Measurements from ENCODE around the gene CXCL11. TPM values are rescaled to one million over a fixed set of nuclear protein-coding genes. Genes with fewer than 3 reads are reported as not detected.

CXCL11 gene
- total RNA-seq, 1 donor from 2014 or later, result not detected

DNA sequence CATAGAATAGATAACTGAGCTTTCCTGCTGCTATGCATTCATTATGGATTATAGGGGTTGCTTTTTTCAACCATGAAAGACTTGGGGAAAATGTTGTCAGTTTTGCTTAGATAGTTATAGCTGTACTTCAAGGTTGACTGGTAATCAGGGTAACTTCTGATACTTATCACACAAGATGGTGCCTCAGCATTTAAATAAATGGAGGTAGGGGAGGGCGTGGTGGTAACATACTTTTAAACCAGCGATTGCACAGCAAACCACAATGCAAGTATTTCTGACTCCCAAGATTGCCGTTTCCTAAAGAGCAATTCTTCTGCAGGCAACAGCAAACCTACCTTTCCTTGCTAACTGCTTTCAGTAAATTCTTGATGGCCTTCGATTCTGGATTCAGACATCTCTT is 13.8 kb downstream of the CXCL11 start:
- DNase-seq (ENCODE audit: low spot score in 2 of 2, unreplicated experiment in 2 of 2), result no peak

DNA sequence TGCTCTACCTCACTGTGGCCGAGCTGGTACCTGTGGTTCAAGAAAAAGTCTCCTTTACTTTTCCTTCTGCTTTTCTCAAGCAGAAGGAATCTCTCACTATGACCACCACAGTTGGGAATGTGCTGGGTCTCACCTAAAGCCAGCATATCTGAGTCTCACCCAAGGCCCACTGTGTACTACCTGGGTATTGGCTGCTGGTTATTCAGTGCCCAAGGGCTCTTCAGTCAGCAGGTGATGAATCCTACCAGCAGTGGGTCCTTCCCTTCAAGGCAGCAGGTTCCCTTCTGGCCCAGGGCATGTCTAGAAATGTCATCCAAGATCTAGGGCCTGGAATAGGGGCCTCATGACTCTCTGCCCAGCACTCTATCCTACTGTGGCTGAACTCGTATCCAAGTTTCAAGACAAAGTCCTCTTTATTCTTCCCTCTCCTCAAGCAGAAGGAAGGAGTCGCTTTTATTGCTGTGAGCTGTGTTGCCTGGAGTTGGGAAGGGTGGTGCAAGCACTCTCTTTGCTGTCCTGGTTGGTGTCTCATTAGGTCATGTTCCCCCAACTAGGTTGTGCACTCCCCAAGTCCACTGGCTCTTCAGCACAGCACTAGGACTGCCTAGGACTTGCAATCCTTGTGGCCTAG is 18.7 kb downstream of the CXCL11 start:
- no peak overlapping the region for H3K4me3 Mint-ChIP-seq
- DNase-seq (ENCODE audit: low spot score in 2 of 2, unreplicated experiment in 2 of 2), result no peak
- TF ChIP-seq, protein P1, sequence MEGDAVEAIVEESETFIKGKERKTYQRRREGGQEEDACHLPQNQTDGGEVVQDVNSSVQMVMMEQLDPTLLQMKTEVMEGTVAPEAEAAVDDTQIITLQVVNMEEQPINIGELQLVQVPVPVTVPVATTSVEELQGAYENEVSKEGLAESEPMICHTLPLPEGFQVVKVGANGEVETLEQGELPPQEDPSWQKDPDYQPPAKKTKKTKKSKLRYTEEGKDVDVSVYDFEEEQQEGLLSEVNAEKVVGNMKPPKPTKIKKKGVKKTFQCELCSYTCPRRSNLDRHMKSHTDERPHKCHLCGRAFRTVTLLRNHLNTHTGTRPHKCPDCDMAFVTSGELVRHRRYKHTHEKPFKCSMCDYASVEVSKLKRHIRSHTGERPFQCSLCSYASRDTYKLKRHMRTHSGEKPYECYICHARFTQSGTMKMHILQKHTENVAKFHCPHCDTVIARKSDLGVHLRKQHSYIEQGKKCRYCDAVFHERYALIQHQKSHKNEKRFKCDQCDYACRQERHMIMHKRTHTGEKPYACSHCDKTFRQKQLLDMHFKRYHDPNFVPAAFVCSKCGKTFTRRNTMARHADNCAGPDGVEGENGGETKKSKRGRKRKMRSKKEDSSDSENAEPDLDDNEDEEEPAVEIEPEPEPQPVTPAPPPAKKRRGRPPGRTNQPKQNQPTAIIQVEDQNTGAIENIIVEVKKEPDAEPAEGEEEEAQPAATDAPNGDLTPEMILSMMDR (IDR thresholded peaks at IDR 0.05; ENCODE audit: unreplicated experiment), result no peak
- no peak overlapping the region for H3K27ac Mint-ChIP-seq
- H3K4me1 Mint-ChIP-seq, result peaks cover 12% of the 10 kb centered on the region
- no peaks in the 10 kb centered on the region for H3K36me3 Mint-ChIP-seq
- H3K9me3 Mint-ChIP-seq, result no peaks in the 10 kb centered on the region
- H3K27me3 Mint-ChIP-seq (ENCODE audit: low read depth), result peaks cover 3% of the 10 kb centered on the region

More for the DNA sequence above, 13.8 kb downstream of the CXCL11 start:
- Mint-ChIP-seq H3K4me3 (no peak overlapping the region), H3K27ac (no peak overlapping the region), H3K4me1 (peaks cover 9% of the 10 kb centered on the region), H3K9me3 (no peaks in the 10 kb centered on the region), H3K27me3 (ENCODE audit: low read depth) (peaks cover 6% of the 10 kb centered on the region), H3K36me3 (no peaks in the 10 kb centered on the region)
- TF ChIP-seq, protein P1 (IDR thresholded peaks at IDR 0.05; ENCODE audit: unreplicated experiment), result no peak

DNA sequence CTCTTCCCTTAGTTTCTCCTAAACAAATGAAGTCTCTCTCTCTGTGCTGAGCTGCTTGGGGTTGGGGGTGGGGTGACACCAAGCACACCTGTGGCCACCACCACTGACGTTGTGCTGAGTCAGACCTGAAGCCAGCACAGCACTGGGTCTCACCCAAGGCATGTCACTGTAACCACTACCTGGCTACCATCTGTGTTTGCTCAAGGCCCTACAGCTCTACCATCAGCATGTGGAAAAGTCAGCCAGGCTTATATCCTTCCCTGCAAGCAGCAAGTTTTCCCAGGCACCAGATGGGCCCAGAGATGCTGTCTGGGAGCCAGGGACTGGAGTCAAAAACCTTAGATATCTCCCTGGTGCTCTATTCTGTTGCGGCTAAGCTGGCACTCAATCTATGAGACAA is 19.5 kb downstream of the CXCL11 start:
- no peak overlapping the region for H3K4me3 Mint-ChIP-seq
- TF ChIP-seq, protein P1 (IDR thresholded peaks at IDR 0.05; ENCODE audit: unreplicated experiment), result no peak
- H3K27me3 Mint-ChIP-seq (ENCODE audit: low read depth), result no peaks in the 10 kb centered on the region
- no peak for DNase-seq (ENCODE audit: low spot score in 2 of 2, unreplicated experiment in 2 of 2)
- H3K27ac Mint-ChIP-seq, result no peak overlapping the region
- H3K9me3 Mint-ChIP-seq, result no peaks in the 10 kb centered on the region
- H3K4me1 Mint-ChIP-seq, result peaks cover 18% of the 10 kb centered on the region
- H3K36me3 Mint-ChIP-seq, result no peaks in the 10 kb centered on the region

DNA sequence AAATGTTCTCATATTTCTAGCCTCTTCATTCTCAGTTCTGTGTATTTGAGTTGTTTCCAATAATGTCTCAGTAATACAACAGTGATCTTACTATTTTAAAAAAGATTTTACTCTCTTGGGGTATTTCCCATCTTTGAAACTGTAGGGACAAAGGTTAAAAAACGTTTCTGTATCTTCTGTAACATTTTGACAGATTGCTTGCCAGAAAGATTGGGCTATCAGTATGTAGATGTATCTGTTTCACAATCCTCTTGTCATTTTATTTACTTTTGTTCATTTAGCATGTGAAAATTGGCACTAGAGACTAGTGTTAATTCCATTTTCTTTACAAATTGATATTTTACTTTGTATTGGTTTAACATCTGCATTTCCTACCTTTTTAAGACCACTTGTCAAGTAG is 22.3 kb downstream of the CXCL11 start:
- H3K27me3 Mint-ChIP-seq (ENCODE audit: low read depth), result peaks cover 5% of the 10 kb centered on the region
- TF ChIP-seq, protein P1 (IDR thresholded peaks at IDR 0.05; ENCODE audit: unreplicated experiment), result no peak
- H3K36me3 Mint-ChIP-seq, result no peaks in the 10 kb centered on the region
- no peak for DNase-seq (ENCODE audit: low spot score in 2 of 2, unreplicated experiment in 2 of 2)
- no peak overlapping the region for H3K27ac Mint-ChIP-seq
- H3K4me1 Mint-ChIP-seq, result peaks cover 16% of the 10 kb centered on the region
- H3K9me3 Mint-ChIP-seq, result no peaks in the 10 kb centered on the region
- H3K4me3 Mint-ChIP-seq, result no peak overlapping the region

DNA sequence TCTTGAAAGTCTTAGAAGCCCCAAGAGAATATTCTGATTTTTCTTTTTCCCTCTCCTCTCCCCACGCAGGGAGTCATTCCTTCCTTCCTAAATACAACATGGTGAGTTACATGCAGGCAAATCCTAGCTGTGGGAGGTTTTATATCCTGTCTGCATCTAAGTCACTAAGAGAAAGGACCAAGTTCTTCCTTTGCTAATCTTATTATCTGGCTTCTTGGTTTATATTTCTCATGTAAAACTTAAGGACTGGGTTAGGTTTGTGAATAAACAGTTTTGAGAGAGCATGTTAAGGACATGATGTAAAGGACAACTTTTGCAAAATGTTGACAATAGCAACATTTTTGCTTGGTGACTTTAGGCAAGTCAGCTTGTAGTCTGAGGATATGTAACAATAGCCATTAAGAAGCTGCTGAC is 23.5 kb downstream of the CXCL11 start:
- TF ChIP-seq, protein P1 (IDR thresholded peaks at IDR 0.05; ENCODE audit: unreplicated experiment), result no peak
- no peaks in the 10 kb centered on the region for H3K36me3 Mint-ChIP-seq
- peaks cover 16% of the 10 kb centered on the region for H3K4me1 Mint-ChIP-seq
- H3K4me3 Mint-ChIP-seq, result no peak overlapping the region
- DNase-seq (ENCODE audit: low spot score in 2 of 2, unreplicated experiment in 2 of 2), result no peak
- peaks cover 12% of the 10 kb centered on the region for H3K27me3 Mint-ChIP-seq (ENCODE audit: low read depth)
- H3K9me3 Mint-ChIP-seq, result no peaks in the 10 kb centered on the region
- H3K27ac Mint-ChIP-seq, result peak overlapping the region; percentile 89
